Inferior parietal cortex (tissue), 1 donor: ENCODE measurements around the gene HSPG2.

ENCODE experiments used
- DNase-seq: peaks from one replicate; pipeline ENCODE4 v3.0.0-alpha.2; 2016; ENCODE audit errors: extremely low spot score

Gene HSPG2

DNA sequence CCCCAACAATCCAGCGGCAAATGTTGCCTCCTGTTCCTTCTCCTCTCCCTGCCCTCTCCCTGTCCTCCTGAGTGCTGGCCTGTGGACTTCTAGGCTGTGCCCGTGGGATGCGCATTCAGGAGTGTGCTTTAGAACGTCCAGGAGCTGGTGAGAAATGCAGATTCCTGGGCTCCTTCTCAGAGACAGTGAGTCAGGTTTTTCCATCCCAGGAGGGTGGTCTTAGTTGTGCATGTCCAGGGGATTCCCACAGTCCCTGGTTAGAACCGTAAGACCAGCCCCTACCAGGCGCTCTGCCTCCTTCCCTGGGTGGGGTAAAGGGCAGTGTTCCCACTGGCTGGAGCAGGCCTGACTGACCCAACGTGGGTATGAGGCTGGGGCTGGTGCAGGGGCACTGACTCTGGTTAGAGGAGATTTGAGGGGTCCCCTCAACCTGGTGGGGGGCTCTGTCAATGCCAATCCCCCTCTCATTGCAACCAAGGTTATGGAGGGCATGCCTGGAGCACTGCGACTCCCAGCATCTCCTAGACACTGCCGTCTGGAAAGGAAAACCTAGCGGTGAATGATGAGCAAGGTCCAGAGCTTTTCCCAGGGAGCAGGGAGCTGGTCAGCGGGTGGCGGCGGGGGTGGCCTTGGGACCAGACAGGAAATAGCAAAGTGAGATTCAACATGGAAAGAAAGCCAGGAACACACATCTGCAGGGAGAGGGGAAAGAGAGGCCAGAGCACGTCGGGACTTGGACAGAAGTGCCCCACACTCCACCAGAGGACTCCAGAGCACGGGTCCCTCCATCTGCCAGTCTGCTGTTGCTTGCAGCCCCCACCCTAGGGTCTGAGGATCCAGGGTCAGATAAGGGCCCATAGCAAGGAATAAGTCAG lies 38.5 kb downstream of the HSPG2 start:
- no peak for DNase-seq

DNA sequence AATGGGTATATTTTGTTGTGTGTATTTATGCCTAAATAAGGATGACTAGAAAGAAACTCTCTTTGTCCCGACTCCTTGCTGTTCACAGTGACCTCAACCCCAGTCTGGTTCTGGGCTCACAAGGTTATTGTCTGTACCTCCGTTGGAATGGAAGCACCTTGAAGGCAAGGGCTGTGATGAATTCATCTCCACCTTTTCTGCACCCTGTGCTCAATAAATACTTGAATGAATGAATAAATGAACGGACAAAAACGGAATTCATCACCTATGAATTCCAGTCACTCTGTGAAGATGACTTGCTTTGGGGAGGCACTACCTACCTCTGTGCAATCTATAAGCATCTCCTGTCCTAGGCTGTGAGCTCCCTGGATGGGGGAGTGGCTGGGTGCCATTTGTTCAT lies 39.3 kb downstream of the HSPG2 start:
- DNase-seq, result no peak

DNA sequence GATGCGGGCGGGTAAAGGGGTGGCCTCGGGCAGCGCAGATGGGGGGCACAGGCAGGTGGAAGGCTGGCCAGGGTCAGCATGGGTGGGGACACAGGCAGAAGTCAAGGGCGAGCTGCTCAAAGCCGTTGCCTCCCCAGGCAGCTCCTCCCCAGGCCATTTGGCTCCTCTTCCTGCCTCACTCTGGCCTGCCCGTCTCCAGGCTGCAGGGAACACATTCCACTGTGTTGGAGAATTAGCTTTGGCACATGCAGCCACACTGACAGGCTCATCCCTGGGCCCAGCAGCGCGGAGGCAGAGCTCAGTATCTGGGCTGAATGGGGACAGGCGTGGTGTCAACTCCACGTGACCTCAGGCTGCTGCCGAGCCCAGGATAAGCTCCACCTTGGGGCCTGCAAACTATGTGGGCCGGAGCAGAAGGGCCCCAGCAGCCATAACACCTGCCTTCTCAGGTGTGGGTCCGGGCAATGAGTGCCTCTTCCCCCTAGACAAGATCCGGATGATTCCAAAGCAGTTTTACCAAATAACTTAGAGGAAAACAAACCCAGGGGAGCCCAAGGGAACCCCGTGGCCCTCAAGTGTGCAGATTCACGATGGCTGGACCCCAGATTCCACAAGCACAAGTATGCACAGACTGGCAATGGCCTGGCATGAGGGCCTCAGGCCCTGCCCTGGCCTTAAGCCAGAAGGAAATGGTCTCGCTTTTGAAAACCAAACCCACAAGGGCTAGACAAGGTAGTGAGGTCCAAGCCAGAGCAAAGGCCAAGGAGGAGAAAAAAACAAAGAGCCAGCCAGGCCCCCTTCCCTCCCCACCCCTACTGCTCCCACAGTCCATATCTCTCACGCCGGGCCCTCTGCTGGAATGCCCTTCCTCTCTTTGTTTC lies 40.2 kb downstream of the HSPG2 start:
- DNase-seq, result no peak

DNA sequence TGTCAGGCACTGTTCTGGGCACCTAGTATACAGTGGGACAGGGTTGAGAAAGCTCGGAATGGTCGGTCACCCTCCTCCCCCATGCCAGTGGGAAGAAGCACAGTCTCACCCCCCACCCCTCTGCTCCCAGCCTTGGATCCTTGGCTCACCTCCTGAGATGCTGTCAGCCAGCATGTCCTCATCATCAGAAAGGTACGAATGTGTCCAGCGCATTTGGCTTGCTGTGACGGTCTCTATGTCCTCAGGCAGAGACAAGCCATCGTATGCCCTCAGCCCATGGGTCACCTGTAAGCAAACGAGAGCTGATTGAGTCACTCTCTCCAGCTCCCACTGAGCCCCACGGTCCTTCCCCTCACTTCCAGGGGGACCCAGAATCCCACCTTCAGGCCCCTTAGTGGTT lies 41.1 kb downstream of the HSPG2 start:
- no peak for DNase-seq

DNA sequence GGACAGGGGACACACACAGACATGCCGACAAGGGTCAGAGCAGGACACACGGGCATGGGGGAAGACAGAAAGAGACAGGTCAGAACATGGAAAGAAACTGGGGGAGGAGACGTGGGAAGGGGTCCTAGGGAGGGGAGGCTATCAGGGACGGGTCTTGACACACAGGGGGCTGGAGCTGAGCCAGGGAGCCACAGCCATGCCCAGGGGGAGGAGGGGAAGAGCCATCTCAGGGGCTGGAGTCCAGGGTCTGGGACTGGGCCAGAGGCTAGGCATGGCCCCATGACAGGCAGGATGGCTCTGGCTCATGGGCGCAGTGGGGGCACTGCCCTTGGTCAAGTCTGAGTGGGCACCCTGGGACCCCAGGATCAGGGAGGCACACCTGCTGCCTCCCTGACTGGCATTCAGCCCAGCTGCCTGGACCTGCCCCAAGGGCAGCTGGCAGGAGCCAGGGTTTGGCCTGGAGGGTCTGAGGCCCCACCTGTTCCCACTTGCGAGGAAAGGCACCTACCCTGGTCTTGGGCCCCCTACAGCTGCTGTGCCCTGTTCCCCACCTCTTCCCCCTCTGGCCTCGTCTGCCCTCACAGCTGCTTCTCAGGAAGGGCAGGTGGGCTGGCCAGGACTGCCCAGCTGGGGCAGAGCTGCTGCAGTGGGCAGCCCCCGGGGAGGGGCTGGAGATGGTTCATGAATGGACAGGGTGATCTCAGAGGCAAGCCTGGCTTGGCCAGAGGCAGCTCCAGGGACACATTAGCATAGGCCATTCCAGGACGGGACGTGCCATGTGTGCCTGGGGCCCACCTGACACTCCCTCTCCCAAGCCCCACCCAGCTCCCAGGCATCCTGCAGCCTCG lies 42.9 kb downstream of the HSPG2 start:
- DNase-seq, result no peak

DNA sequence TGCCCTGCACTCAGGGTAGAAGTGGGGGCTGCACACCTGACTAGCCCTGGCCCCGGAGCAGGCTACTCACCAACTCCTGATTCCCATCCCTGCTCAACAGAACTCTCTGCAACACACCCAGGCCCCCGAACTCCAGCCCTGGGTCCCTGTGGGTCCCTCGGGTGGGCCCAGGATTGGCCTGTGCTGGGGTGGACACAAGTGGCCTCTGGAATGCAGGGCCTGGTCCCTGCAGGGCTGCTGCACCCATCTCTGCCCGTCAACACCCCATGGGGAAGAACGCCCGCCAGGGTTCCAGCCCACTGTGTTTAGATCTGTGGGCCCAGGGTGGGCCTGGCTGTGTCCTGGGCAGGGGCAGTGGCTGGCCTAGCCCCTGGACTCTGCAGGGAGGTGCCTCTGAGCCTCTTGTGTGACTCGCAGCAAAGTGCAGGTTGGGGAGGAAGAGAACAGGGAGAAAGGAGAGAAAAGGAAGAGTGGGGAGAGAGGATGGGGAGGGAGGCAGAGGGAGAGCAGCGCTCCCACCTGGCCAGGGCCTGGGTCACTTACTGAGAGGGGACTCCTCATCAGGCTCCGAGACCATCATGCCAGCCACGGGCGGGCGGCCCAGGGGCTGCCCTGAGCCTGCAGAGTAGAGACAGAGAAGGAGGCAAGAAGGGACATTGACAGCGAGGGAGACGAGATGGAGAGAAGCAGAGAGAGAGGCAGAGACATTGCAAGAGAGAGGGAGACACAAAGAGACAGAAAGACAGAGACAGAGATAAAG lies 43.9 kb downstream of the HSPG2 start:
- DNase-seq, result no peak

DNA sequence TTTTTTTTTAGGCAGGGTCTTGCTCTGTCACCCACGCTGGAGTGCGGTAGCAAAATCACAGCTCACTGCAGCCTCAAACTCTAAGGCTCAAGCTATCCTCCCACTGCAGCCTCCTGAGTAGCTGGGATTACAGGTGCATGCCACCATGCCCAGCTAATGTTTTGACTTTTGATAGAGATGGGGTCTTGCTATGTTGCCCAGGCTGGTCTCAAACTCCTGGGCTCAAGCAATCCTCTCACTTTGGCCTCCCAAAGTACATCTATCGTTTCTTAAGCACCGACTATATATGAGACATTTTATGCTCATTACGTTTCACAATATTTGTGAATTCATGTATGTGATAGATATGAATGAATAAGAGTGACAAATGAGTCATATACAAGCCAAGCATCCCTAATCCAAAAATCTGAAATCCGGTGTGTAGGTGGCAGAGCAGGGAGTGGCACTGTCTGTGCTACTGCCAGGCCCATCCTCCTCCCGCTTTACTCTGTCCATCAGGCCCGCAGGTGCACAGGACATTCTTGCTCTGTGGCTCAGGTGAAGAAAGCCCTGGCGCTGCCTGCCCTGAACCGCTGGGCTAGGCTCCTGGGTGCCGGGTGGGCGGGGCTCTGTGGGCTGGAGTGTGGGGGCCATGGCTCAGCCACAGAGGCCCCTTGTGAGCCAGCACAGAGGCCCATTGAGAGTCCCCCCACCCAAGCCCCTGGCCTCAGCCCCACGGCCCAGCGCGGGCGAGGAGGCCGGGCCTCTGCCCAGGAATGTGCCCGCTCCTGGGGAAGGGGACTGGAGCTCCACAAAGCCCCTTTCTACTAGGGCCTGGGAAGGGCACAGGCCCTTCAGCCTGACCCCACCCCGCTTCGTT lies 45.3 kb downstream of the HSPG2 start:
- DNase-seq, result no peak

DNA sequence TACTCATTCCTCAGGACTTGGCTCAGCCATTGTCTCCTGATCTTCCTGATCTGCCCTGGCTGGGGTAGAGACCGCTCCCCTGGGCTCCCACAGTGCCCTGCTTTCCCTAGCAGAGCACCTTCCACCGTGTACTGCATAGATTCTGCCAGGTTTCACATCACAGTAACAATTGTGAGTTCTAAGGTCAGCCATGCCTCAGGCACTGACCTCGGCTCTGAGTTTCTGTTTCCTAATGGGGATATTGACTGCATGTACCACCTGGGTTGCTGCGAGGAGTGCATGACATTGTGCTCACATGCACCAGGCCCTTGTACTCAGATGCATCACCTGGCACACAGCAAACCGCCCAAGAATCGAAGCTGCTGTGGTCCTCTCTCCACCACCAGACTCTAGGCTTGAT lies 46.0 kb downstream of the HSPG2 start:
- DNase-seq, result no peak

DNA sequence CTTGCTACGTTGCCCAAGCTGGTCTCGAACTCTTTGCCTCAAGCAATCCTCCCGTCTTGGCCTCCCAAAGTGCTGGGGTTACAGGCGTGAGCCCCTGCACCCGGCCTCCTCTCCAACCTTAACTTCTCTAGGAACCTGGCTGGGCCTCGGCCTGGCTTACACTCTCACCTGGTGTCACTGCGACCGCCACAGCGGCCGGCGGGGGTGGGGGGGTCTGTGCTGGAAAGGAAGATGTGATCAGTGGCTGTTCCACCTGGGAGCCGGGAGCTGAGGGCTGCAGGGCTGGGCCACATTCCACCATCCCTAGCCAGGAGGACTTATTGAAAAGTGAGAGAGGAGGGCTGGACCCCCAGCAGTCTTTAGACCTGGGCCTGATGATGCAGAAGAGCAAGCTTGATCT lies 48.6 kb downstream of the HSPG2 start:
- no peak for DNase-seq

DNA sequence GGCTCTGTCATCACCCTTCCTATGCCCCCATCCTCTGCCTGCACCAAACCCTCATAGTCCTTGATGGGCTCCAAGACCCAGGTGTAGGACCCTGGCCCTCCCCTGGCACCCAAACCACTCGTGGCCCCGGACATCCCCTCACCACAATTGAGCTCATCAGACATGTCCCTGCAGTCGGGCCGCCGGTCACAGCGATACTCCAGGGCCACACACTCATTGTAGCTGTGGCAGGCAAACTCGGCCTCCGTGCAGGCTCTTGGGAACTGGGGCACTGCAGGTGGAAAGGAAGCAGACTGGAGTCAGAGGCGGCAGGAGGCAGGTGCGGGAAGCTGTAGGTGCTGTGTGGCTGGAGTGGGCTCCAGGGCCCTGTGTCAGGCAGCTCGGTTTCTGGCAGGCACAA lies 49.3 kb downstream of the HSPG2 start:
- no peak for DNase-seq

DNA sequence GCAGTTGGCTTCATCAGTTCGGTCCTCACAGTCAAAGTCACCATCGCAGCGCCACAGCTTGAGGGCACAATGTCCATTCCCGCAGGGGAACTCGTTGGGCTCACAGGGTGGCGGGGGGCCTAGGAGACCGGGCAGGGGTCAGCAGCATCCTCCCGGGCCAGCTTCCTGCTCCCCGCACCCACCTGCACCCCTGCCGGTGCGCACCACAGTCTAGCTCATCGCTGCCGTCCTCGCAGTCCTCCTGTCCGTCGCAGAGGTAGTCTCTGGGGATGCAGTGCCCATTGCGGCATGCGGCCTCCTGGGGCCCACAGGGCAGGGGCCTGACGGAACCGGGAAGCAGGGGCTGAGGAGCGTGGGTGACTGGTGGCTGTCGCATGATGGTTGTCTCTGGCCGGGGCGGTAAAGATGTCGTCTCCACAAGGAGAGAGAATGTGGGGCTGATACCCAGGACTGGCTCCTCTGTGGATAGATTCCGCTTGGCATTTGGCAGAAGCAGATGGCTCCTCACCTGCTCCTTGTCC lies 49.8 kb downstream of the HSPG2 start:
- no peak for DNase-seq

DNA sequence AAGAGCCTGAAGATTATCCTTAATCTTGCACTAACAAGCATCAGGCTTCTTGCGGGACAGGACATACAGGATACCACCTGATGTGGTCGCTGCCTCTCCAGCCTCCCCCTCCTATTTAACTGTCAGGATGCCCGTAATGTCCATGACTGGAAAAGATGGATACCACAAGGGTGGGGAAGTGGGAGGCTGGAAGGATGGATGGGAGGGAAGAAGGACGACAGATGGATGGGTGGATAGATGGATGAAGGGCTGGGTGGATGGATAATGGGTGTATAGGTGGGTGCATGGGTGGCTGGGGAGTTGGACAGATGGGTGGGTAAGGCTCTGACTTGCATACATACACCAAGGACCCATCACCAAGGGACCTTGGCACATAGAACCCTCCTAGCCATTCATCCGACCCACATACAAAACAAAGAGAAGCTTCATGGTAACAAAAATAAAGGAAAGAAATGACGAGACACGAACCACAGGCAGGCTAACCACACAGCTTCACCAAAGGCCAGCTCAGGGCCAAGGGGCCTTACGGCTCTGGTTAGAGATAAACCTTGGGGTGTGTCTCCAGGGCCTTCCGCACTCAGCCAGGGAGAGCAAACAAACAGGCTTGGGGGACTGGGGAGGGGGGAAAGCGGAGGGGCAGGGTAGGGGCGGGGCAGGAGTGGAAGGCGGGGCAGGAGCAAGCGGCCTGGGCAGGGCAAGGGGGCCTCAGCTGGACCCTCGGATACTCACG lies 50.5 kb downstream of the HSPG2 start:
- no peak for DNase-seq

DNA sequence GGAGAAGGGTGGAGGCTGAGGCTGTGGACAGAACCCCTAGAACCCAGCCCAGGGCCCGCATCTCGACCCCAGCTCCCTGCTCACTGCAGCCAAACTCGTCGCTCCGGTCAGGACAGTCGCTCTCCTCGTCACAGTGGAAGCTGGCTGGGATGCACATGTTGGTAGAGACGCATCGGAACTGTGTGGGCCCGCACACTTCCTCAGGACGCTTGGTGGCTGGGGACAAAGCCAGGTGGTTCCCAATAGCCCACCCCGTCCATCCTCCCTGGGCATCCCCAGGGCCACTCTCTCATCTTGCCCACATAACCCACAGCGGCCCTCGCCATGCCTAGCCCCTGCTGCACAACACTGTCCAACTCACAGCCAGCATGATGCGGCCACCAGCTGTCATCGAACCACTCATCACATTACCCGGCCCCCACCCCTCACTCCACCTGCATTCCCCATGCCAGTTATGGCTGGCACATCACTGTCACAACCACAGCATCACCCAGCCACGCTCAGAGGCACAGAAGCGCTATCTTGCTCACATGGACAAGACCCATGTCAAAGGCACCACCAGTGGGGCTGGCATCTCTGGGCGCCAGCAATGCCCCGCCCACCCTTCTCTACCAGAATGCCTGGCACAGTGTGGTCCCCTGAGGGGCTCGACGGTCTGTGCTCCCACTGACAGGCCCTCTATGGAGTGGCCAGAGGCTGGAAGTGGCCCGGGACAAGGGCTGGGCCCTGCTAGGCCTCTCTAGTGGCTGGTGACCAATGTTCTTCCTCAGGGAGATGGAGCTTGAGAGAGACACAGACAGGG lies 51.7 kb downstream of the HSPG2 start:
- DNase-seq, result no peak

DNA sequence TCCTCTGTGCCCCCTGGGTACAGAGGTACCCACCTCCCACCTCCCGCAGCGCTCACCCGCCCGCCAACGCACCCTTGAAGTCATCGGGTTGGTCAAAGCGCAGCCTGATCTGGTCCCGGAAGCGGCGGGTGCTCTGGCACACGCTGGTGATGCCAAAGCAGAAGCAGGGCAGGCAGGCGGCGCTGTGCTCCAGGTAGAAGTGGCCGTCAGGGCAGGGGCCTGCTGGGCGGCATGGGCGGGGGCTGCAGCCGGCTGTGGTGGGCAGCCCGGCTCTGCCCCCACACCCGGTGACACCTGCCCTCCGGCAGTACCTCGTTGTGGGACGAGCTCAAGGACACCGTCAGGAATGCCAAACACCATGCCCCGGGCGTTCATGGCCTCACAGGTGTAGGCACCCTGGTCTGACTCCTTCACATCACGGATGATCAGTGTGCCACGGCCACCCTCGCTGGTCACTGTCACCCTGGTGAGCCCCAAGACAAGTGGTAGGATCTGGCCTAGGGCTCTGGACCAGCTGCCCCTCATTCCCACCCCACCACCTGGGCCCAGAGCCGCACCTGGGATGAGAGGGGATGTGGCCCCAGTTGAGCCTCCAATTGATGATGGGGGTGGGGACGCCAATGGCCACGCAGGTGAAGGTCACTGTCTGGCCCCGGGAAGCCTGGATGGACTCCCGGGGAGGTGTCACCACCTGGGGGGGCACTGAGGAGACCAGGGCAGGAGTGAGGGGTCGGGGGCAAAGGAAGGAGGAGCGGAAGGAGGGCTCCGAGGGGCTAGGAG lies 52.5 kb downstream of the HSPG2 start:
- no peak for DNase-seq

DNA sequence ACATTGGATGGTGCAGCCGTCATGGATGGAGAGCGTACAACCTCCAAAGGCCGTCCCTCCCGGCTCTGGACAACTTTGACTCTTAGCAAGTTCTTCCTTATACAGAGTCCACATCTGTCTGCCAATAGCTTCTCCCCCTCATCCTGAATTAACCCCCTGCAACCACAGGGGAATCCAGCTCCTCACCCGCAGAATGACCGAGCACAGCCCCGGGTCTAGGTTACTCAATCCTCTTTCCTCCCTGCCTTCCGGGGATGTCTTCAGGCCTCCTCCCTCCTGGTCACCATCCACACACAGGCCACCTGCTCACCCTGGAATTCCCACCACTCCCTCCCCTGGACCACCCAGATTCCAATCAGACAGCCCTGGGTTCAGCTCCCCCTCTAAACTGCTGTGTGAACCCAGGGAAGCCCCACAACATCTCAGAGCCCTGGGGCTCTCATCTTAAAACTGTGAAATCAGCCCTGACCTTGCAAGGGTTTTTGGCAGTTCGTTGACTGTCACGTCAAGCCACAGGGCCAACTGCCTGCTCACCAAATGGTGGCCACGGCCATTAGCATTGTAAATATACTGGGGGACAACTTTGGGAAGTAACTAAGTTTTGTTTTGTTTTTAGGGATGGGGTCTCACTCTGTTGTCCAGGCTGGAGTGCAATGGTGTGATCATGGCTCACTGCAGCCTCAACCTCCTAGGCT lies 54.2 kb downstream of the HSPG2 start:
- DNase-seq, result no peak

DNA sequence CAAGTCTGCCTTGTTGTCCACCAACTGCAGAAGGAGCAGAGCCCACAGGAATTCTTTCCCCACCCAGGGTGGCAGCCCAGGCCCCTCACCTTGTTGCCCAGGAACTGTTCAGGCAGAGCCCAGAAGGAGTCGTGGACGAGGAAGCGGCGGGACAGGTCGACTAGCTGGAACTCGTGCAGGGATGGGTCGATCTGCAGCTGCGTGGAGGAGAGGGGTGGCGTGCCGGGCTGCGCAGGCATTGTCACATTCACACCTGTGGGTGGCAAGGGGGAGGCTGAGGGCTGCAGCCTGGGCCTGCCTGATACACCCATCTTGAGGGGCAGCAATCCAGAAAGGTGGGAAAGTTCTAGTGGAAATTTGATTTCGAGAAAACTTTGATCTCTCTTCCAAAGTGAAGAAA lies 55.9 kb downstream of the HSPG2 start:
- no peak for DNase-seq

DNA sequence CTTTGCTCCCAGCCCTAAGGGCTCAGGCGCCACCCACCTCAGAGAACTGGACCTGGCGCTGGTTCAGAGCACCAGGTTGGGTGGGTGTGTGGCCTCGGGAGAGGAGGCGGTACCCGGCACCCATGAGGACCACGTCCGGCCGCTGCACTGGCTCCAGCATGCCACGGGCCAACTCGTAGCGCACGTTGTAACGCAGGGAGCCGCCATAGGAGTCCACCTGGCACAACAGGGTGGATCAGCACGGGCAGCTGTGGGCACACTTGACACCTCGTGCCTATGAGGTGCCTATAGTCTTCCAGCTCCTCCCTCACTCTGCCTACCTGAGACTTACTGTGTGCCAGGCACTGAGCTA lies 56.5 kb downstream of the HSPG2 start:
- no peak for DNase-seq
